CD4-positive, alpha-beta T cell treated with Interleukin-6 at 100 ng/mL for 8 hours (primary cell): ENCODE results near the gene RNF148.
"Not testable (repeated sequence)": the region's sequence is repeated elsewhere in the genome, so short reads cannot be mapped to it uniquely, and the experiment has no call there.

Experiments used
- DNase-seq: peaks from one replicate; pipeline ENCODE4 v3.0.0-alpha.2; 2020; ENCODE audit warnings: mixed read lengths, low spot score

Gene RNF148

DNA sequence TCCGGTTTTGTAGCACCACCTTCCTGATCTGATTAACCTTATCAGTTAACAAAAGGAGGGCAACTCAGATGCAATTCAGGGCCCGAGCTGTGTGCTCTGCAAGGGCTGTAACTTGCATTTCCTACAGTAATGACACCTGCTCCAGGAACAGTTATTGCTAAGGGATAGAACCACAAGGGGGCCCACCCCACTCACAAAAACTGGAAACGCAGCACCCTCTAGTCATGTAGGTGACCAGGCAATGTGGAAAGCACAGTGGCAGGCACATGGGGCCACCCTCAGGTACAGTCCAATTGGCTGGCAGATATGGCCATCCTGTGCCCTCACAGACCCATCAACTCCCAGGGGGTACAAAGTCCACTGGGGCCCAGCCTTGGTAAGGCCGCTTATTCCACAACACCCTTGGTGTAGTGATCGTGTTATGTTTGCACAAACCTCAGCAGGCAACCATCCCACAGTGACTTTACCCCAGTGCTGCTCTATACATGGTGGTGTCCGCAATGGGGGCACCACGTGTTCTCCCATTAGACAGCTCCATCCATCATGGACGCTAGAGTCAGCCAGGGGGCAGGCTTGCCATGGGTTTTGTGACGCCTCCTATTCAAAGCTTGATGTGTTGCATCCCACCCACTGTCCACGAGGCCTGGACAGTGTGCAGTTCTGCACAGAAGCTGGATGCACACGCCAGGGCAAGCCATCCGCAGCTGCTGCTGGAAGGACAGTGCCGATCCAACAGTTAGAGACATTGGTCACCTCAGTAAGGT, 13.2 kb downstream of the RNF148 start:
- DNase-seq: no peak

DNA sequence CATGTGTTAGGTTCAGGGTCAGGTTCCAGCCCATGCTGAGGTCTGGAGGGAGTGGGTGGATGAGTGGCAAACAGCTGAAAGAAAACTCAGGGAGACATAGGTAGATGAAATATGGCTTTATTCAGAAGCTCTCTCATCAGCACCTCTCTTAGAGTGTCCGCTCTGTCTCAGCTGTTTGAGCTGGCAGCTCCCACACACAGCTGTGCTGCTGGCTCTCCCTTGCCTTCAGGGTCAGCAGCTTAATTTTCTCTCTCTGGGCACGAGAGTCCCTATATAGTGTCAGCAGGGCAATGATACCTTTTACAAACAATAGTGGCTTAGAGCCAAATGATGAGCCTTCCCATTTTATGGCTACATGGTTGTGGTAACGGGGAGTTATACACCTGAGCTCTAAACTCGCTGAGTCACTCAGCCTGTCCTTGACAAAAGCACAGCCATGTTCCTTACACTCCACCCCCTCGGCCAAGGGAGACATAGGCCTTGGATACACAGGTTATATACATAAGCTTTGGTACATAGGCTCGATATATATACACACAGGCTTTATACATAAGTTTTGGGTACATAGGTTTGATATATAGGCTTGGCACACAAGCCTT, 14.2 kb downstream of the RNF148 start:
- DNase-seq: no peak

DNA sequence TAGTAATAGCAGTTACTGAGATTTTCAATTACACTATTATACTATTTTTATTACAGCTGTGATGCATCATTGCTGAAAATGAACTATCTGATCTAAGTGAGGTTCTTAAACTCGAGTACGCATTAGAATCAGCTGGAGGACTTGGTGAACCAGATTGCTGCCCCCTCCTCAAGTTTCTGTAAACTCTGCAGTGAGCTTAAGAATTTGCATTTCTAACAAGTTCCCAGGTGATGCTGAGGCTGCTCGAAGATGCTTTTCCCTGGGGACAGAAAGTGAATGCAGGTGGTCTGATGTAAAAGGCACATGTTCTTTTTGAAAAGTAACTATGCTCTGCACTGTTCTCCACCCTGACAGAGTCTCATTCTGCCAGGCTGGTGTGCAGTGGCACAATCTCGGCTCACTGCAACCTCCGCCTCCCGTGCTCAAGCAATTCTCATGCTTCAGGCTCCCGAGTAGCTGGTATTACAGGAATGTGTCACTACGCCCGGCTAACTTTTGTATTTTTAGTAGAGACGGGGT, 16.3 kb downstream of the RNF148 start:
- no peak for DNase-seq

DNA sequence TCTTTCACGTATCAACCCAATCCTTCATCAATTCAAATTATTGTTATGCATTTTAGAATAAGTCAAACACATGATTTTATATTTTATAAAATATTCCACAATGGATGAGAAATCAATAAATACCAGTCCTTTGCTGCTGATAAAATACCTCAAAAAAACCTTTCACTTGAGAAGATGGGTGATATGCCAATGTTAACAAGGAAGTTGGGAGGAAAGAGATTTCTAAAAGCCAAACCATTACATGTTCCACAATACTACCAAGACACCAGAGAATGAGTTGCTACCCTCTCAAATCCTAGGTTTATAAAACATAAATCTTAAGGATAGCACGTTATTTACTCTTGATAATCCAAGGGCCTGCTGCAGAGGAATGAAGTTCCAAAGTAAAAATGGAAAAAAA, 18.2 kb downstream of the RNF148 start:
- DNase-seq: no peak

DNA sequence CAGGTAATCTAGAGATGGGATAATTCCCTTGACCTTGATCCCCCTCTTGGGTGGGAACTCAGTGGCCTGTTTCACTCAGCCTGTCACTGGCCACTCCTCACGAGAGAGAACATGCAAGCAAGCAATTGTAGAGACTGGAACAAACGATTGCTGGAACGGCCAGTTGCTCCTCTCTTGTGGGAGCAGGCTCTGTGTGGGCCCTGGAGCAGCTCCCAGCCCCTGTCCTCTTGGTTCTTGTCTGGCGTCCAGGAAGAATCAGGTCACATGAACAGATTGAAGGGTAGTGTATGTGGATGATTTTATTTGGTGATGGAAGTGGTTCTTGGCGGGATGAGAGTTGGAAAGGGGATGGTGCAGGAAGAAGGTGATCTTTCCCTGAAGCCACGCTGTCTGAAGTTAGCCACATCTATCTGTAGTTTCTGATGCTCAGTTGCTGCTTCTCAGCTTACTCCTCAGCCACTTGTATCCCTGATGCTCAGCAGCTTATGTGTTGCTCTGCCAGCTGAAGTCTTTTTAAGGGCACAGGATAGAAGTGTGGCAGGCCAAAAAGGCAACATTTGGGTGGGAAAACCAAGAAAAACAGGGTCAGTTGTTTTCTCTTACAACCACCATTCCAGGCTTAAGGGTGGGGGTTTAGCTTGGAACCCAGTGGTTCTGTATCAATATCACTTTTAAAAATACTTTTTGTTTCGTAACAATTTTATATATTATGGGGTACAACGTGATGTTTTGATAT, 19.7 kb downstream of the RNF148 start:
- no peak for DNase-seq

DNA sequence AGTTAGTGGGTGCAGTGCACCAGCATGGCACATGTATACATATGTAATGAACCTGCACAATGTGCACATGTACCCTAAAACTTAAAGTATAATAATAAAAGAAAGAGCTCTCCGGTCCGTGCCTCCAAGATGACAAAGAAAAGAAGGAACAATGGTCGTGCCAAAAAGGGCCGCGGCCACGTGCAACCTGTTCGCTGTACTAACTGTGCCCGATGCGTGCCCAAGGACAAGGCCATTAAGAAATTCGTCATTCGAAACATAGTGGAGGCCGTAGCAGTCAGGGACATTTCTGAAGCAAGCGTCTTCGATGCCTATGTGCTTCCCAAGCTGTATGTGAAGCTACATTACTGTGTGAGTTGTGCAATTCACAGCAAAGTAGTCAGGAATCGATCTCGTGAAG, 21.5 kb downstream of the RNF148 start:
- DNase-seq: not testable (repeated sequence)

DNA sequence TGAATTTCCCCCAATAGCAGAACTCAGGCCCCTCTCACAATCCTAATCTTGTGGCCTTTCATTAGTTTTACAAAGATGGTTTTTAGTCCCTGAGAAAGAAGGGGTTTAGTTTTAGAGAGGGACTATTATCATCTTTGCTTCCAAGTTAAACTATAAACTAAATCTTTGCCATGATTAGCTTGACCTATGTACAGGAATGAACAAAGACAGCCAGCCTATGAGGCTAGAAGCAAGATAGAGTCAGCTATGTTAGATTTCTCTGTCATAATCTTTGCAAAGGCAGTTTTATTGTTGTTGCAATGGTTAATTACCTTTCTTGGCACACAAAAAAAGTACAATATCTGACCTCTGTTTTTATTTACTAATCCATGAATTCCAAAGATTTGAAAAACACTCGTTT, 22.9 kb downstream of the RNF148 start:
- DNase-seq: no peak

DNA sequence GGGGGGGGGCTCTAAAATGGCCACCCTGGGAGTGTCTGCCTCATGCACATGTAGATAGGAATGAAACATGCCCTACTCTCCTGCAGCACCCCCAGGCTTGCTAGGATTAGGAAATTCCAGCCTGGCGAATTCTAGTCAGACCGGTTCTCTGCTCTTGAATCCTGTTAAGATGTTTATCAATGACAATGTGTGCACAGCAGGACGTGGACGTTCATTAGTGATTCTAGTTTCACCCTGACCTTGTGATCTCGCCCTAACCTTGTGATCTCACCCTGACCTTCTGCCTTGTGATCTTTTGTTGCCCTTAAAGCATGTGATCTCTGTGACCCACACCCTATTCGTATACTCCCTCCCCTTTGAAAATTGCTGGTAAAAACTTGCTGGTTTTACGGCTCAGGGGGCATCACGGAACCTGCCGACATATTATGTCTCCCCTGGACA, 23.4 kb downstream of the RNF148 start:
- not testable (repeated sequence) for DNase-seq

DNA sequence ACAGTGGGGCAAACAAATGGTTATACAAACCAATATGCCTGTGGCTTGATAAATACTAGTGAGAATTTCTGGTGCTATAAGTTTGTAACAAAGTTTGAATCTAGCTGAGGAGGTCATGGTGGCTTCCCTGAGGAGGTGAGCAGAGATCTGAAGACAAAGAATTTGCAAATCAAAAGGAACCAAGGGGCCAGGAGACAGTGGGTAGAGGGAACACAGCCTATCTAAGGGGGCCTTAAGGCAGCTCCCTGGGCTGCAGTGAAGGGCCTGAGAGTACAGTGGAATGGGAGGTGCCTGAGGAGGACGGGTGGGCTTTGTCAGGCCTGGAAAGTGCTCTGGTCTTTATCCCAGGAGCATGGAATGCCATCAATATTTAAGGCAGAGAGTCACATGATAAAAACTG, 25.6 kb downstream of the RNF148 start:
- DNase-seq: no peak

DNA sequence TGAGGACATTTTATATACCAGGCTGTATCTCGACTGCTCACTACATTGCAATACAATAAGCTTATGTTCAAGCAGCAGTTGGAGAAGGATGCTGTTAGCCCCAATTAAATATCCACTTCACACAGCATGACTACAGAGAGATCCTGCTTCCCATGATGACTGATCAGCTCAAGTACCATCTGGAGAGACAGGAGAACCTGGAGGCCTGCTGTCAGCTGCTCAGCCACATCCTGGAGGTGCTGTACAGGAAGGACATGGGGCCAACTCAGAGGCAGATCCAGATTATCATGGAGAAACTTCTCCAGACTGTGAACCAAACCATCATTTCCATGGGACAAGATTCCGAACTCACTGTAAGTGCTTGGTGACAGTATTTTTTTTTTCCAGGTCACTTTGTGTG, 26.3 kb downstream of the RNF148 start:
- DNase-seq: no peak

DNA sequence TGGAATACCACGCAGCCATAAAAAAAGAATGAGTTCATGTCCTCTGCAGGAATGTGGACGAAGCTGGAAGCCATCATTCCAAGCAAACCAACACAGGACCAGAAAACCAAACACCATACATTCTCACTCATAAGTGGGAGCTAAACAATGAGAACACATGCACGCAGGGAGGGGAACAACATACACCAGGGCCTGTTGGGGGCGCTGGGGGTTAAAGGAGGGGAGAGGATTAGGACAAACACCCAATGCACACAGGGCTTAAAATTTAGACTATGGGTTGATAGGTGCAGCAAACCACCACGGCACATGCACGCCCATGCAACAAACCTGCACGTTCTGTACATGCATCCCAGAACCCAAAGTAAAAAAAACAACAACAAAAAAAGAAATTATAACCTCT, 27.1 kb downstream of the RNF148 start:
- no peak for DNase-seq

DNA sequence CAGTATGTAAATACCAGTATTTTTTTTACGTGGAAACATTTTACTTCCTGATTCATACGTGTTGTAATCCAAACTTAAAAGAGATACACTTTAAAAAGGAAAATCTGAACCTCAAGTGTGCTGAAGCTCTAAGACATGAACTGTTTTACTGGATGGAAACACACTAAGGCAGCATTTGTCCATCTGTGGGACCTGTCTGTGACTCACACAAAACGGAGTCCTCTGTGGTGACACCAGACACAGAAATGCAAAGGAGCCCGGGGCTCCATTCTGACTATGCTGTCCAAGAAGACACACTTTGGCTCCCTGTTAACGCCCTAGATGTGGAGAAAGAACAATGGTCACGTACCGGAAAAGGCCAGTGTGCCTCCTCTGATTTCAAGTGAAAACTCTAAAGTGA, 27.7 kb downstream of the RNF148 start:
- DNase-seq: no peak

DNA sequence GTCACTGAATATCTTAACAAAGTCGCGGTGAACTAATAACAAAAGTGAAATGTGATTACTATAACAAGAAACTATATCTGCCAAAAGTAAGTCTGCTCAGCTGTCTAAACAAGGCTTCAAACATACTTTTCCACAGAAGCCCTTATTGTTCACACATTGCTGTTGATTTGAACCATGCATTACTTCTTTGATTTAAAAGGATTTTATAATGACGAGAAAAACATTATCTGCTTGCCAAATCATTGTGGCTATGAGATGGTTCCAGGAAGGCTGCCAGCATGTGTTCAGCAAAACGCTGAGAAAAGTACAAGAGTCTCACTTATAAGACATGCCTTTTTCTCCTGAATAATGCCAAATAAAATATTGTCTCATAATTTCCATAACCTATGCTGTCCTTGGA, 28.2 kb downstream of the RNF148 start:
- no peak for DNase-seq

DNA sequence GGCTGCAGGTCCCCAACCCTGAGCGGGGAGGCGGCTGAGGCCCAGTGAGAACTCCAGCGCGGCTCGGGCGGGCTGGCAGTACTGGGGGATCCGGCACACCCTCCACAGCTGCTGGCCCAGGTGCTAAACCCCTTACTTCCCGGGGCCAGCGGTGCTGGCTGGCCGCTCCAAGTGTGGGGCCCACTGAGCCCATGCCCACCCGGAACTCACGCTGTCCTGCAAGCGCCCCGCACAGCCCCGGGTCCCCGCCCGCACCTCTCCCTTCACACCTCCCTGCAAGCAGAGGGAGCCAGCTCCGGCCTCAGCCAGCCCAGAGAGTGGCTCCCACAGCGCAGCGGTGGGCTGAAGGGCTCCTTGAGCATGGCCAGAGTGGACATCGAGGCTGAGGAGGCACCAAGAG, 28.8 kb downstream of the RNF148 start:
- no peak for DNase-seq

DNA sequence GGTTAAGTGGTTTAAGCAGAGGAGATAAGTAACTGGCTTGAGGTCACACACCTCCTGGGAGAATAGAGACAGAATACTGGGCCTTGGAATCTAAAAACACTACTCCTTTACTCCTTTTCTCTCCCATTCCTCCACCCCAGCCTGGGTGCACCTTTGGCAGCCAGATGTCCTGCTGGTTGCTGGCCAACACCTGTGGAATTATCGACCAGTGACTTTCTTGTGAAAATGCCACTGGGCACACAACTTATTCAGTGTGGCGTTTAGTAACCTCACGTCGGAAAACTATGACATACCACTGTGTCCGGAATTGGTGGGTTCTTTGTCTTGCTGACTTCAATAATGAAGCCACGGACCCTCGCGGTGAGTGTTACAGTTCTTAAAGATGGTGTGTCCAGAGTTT, 30.2 kb downstream of the RNF148 start:
- no peak for DNase-seq

DNA sequence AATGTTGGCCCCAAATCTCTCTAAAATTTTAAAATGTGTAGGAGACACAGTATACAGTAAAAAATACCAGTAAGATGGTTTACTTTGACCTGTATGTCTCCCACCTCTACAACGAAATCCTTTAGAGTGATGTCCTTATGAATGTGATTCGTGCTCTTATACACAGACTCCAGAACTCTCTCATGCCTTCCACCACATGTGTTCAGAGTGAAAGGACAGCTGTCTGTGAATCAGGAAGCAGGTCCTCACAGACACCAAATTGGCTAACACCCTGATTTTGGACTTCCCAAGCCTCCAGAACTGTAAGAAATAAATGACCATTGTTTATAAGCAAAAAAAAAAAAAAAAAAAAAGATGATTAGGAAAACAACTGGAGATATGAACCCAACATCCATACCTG, 39.0 kb downstream of the RNF148 start:
- DNase-seq: no peak

DNA sequence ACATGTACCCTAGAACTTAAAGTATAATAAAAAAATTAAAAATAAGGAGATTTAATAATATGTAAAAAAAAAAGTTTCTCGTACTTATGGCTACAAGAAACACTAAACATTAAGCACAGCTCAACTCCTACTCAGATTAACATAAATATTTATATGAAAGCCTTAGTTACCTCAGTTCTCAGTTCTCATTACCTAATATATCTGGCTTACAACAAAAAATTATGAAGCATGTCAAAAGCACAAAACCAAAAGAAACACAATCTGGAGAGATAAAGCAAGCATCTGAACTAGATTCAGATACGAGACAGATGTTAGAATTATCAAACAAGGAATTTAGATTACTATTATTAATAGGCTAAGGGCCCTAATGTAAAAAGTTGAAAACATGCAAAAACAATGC, 43.9 kb downstream of the RNF148 start:
- DNase-seq: no peak

DNA sequence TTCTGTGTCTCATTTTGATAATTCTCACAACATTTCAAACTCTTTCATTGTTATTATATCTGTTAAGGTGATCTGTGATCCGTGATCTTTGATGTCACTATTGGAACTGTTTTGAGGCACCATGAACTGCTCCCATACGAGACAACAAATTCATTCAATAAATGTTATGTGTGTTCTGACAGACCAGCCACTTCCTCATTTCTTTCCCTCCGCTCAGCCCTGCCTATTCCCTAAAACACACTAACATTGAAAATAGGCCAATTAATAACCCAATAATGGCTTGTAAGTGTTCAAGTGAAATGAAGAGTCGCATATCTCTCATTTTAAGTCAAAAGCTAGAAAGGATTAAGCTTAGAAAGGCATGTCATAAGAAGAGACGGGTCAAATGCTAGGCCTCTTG, 49.0 kb downstream of the RNF148 start:
- no peak for DNase-seq

DNA sequence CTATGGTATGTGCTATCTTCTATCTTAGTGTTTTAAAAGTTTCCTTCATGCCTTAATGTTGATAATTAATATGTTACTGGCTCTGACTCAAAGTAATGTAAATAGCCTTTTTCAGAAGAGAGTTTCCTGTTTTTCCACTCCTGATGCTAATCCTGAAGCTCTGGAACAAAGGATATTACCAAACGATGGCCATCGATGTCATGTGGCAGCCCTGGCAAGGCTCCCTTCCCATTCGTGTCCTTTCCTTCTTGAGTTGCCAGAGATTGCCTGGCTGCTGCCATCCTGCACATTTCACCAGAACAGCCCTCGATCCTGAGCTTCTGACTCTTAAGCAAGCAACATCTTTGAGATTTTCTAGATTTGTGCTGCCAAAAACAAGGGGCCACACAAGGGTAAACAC, 49.8 kb downstream of the RNF148 start:
- DNase-seq: no peak
